ENCODE measurements around the gene MTMR10.

GRCh38 chr15:30954674-30955073, 36.8 kb downstream of the MTMR10 start:
- TF ChIP-seq CTCF (IDR thresholded peaks at IDR 0.05): no peak
- TF ChIP-seq POLR2A (IDR thresholded peaks at IDR 0.05): no peak
- TF ChIP-seq POLR2AphosphoS5 (IDR thresholded peaks at IDR 0.05; ENCODE audit: insufficient read depth in 1 of 2, low read depth in 1 of 2): no peak

Measured in vagina (tissue), 2 donors.